NT2/D1 (cell line): ENCODE measurements around the gene TRPM4.

Source experiments
- SUZ12 ChIP-seq: IDR thresholded peaks from 2 replicates; pipeline ENCODE4 v1.6.1; 2011; ENCODE audit not compliant: insufficient read length, insufficient read depth; ENCODE audit errors: extremely low read depth
- YY1 ChIP-seq: IDR thresholded peaks from 2 replicates; pipeline ENCODE4 v1.6.1; 2011; ENCODE audit not compliant: insufficient read length, insufficient read depth
- ZNF274 ChIP-seq: IDR thresholded peaks from 2 replicates; pipeline ENCODE4 v1.6.1; 2011; ENCODE audit warnings: mild to moderate bottlenecking, low read depth, low read length

DNA sequence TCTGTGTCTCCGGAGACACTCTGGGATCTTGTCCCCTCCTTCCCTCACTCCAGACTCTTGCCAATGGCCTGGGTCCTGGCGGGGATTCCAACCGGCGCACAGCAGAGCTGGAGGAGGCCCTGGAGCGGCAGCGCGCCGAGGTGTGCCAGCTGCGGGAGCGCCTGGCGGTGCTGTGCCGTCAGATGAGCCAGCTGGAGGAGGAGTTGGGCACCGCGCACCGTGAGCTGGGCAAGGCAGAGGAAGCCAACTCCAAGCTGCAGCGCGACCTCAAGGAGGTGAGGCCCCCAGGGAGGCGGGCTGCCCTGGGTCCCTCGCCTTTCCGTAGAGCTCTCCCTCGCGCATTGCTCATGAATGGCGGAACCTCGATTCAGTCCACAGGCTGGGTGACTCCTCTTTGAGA lies 27.3 kb upstream of the TRPM4 start:
- TF ChIP-seq ZNF274 = no peak
- no peak for TF ChIP-seq YY1
- no peak for TF ChIP-seq SUZ12
